Measurements from ENCODE around the gene HSDL2. TPM values are rescaled to one million over a fixed set of nuclear protein-coding genes. Genes with fewer than 3 reads are reported as not detected.

HSDL2 gene
- total and polyA plus RNA-seq, 2 of the 4 experiments (the other 2 are of a cell fraction), result 17.7 to 65.8 TPM

- Histone ChIP-seq H3K18ac (ENCODE audit: low read depth, low read length) (no peak overlapping the region), H2BK20ac (ENCODE audit: low read depth, low read length) (no peak overlapping the region), H3K36me3 (ENCODE audit: control insufficient read depth, insufficient read depth, low read length) (peaks cover 3% of the 10 kb centered on the region; the same call in 1 of the 2 replicates), H3K4me2 (ENCODE audit: low read depth, low read length) (no peak overlapping the region), H3K14ac (replicated peaks; ENCODE audit: low read depth, low read length) (no peak overlapping the region), H2AK9ac (replicated peaks; ENCODE audit: low read depth, low read length, poor library complexity) (no peak overlapping the region), H4K91ac (ENCODE audit: insufficient read depth, low read depth, low read length) (no peak overlapping the region), H3K4ac (ENCODE audit: low read depth, low read length) (no peak overlapping the region), H2BK120ac (ENCODE audit: low read depth, low read length) (no peak overlapping the region), H4K20me1 (ENCODE audit: insufficient read depth, low read length) (no peaks in the 10 kb centered on the region), H3K9me3 (ENCODE audit: control insufficient read depth, insufficient read depth, low read length) (peaks cover 7% of the 10 kb centered on the region), H3K56ac (ENCODE audit: extremely low read depth, insufficient read depth, low read length) (no peak overlapping the region), H3K9me1 (ENCODE audit: insufficient read depth, low read length) (no peaks in the 10 kb centered on the region; the same call in 1 of the 2 replicates), H4K5ac (ENCODE audit: low read depth, low read length) (no peak overlapping the region), H2BK5ac (ENCODE audit: low read depth, low read length, poor library complexity, severe bottlenecking) (no peak overlapping the region), H3K79me1 (ENCODE audit: low read depth in 1 of 2, low read length in 2 of 2) (peaks cover 0 to 1% of the 10 kb centered on the region in 2 experiments; a peak in 2 of 4 replicates), H3K27ac (ENCODE audit: insufficient read depth, low read length) (no peak overlapping the region; the same call in 1 of the 2 replicates), H3K4me1 (ENCODE audit: control insufficient read depth, insufficient read depth, low read length) (peaks cover 3% of the 10 kb centered on the region), H2AFZ (replicated peaks; ENCODE audit: low read length, poor library complexity) (no peak overlapping the region), H3K4me3 (ENCODE audit: insufficient read depth, low read depth, low read length) (no peak overlapping the region), H4K8ac (ENCODE audit: low read depth in 2 of 2, low read length in 2 of 2) (no peak overlapping the region), H3K9ac (ENCODE audit: low read depth, low read length) (no peak overlapping the region), H3K27me3 (ENCODE audit: control insufficient read depth, insufficient read depth, low read length) (no peaks in the 10 kb centered on the region), H2BK15ac (ENCODE audit: low read depth, low read length) (no peak overlapping the region), H2AK5ac (ENCODE audit: low read depth, low read length) (no peak overlapping the region), H3K23ac (ENCODE audit: low read depth, low read length) (no peak overlapping the region)
- POLR2A ChIA-PET (ENCODE audit: unreplicated experiment), result no interaction called here
- no peak for TF ChIP-seq USF2 (IDR thresholded peaks at IDR 0.05; ENCODE audit: low read depth, low read length)
- no peak for TF ChIP-seq CHD1 (IDR thresholded peaks at IDR 0.05; ENCODE audit: low read depth, low read length)
- TF ChIP-seq CEBPB (IDR thresholded peaks at IDR 0.05; ENCODE audit: low read depth, low read length), result no peak
- no peak for TF ChIP-seq POLR2A (IDR thresholded peaks at IDR 0.05; ENCODE audit: low read depth, low read length)
- TF ChIP-seq RFX5 (IDR thresholded peaks at IDR 0.05; ENCODE audit: low read depth, low read length), result no peak
- TF ChIP-seq SMC3 (IDR thresholded peaks at IDR 0.05; ENCODE audit: low read depth, low read length), result no peak
- TF ChIP-seq FOS (IDR thresholded peaks at IDR 0.05; ENCODE audit: low read depth, low read length), result no peak
- no peak for TF ChIP-seq MAZ (IDR thresholded peaks at IDR 0.05; ENCODE audit: borderline replicate concordance, low read depth, low read length)
- no peak for TF ChIP-seq NFE2L2 (IDR thresholded peaks at IDR 0.05; ENCODE audit: low read depth, low read length)
- no peak for TF ChIP-seq RAD21 (IDR thresholded peaks at IDR 0.05; ENCODE audit: low read length)
- BruUV-seq (replicated peaks), result no TSS peak
- dilution Hi-C loops (cut with HindIII; ENCODE audit: low sequenced_read_pairs, unreplicated experiment), result no loop called here
- peak; percentile 46 for ATAC-seq (ENCODE audit: low read depth)
- in situ Hi-C loops (cut with MboI; ENCODE audit: low sequenced_read_pairs), result no loop called here
- CTCF ChIA-PET, result interaction anchor here (0.6 kb wide), 1 partner anchor 33 kb away, joined by 5 read pairs; no protein-coding TSS in a partner anchor
- intact Hi-C loops (cut with micrococcal nuclease), result loop anchor here (5.0 to 10.0 kb wide), 2 partner anchors 36 to 129 kb away; no protein-coding TSS in a partner anchor
- no CpG with 5 or more reads among the region's 3 CpGs for WGBS, 2 experiments (ENCODE audit: extremely low coverage in 2 of 2, insufficient read length in 1 of 2)
- DNase-seq, result peak; percentile 15
Measured at GRCh38 chr9:112496074-112496722, 116.3 kb downstream of the HSDL2 start.
